PC-3 (cell line): ENCODE results near the gene NELFA. TPM values are rescaled to one million over a fixed set of nuclear protein-coding genes. Genes with fewer than 3 reads are reported as not detected.
A peak's percentile ranks its signal among the peaks of the same experiment; 100 is the strongest.

ENCODE experiments used
- ATAC-seq: fragments of 200-7000 bp; cut with Tn5 transposase; 2 replicates; pipeline ENCODE4 v1.9.1; 2020; ENCODE audit warnings: mild to moderate bottlenecking, moderate library complexity
- Bru-seq: library from RNA; stranded (reverse); fragments of 400-500 nt; gene quantifications from one replicate; lab custom pipeline; 2021; lab: Mats Ljungman, UMichigan
- BruChase-seq, 2 experiments: library from RNA; stranded (reverse); fragments of 400-500 nt; gene quantifications; one replicate each; lab custom pipeline; 2021; lab: Mats Ljungman, UMichigan
- BruUV-seq: library from RNA; stranded (reverse); fragments of 400-500 nt; replicated peaks from 2 replicates; lab custom pipeline; 2021; lab: Mats Ljungman, UMichigan
- CTCF ChIA-PET: fragments of 300-600 bp; sonication (Branson Sonifier 250); formaldehyde crosslinking; loops from one replicate; lab custom pipeline; 2022; ENCODE audit warnings: antibody characterized with exemption; lab: Charles Lee
- POLR2A ChIA-PET: fragments of 300-600 bp; sonication (Branson Sonifier 250); formaldehyde crosslinking; loops from one replicate; lab custom pipeline; 2022; ENCODE audit warnings: antibody characterized with exemption; ENCODE audit not compliant: unreplicated experiment; lab: Charles Lee
- DNase-seq: peaks from one replicate; pipeline ENCODE4 v3.0.0-alpha.2; 2015
- H2AFZ ChIP-seq: fragments of 300-600 bp; sonication (generic); 2 replicates; pipeline ENCODE4 v1.6.0; 2016; ENCODE audit warnings: antibody characterized with exemption, low read length
- H3F3A ChIP-seq: fragments of 300-600 bp; sonication (generic); one replicate; pipeline ENCODE4 v1.6.0; 2017; ENCODE audit warnings: antibody characterized with exemption, low read length, control low read depth, mild to moderate bottlenecking; ENCODE audit not compliant: unreplicated experiment
- H3K27ac ChIP-seq: fragments of 300-600 bp; sonication (generic); 2 replicates; pipeline ENCODE4 v1.5.1; 2016; ENCODE audit warnings: mild to moderate bottlenecking, low read length
- H3K27me3 ChIP-seq: fragments of 300-600 bp; sonication (generic); 2 replicates; pipeline ENCODE4 v1.6.1; 2016; ENCODE audit warnings: low read length, mixed read lengths
- H3K36me3 ChIP-seq: fragments of 300-600 bp; sonication (generic); 2 replicates; pipeline ENCODE4 v1.6.1; 2016; ENCODE audit warnings: low read depth, mixed run types, low read length, mixed read lengths
- H3K4me1 ChIP-seq: fragments of 300-600 bp; sonication (generic); 2 replicates; pipeline ENCODE4 v1.5.1; 2016; ENCODE audit warnings: low read length; ENCODE audit not compliant: insufficient read depth
- H3K4me2 ChIP-seq: fragments of 300-600 bp; sonication (generic); 2 replicates; pipeline ENCODE4 v1.6.0; 2016; ENCODE audit warnings: low read length
- H3K4me3 ChIP-seq: fragments of 300-600 bp; sonication (generic); 2 replicates; pipeline ENCODE4 v1.5.1; 2016; ENCODE audit warnings: mild to moderate bottlenecking, low read length, mixed read lengths
- H3K79me2 ChIP-seq: fragments of 300-600 bp; sonication (generic); 2 replicates; pipeline ENCODE4 v1.6.1; 2017; ENCODE audit warnings: low read length, mixed read lengths
- H3K9ac ChIP-seq: fragments of 300-600 bp; sonication (generic); 2 replicates; pipeline ENCODE4 v1.6.0; 2016; ENCODE audit warnings: mild to moderate bottlenecking, low read length
- H3K9me2 ChIP-seq: fragments of 300-600 bp; sonication (generic); replicated peaks from 2 replicates; pipeline ENCODE4 v1.6.1; 2016; ENCODE audit warnings: mixed run types, low read length, mixed read lengths
- H3K9me3 ChIP-seq: fragments of 300-600 bp; sonication (generic); 2 replicates; pipeline ENCODE4 v1.6.1; 2016; ENCODE audit warnings: low read length, mixed read lengths
- H4K20me1 ChIP-seq: fragments of 300-600 bp; sonication (generic); 2 replicates; pipeline ENCODE4 v1.6.1; 2016; ENCODE audit warnings: low read length, mixed read lengths
- CTCF ChIP-seq: fragments of 300-600 bp; sonication (generic); conservative IDR thresholded peaks from 2 replicates; pipeline ENCODE4 v1.5.1; 2017; ENCODE audit warnings: antibody characterized with exemption, low read depth, mild to moderate bottlenecking, low read length
- EZH2 ChIP-seq: fragments of 300-600 bp; sonication (generic); IDR thresholded peaks from one replicate; pipeline ENCODE4 v1.6.1; 2017; ENCODE audit warnings: antibody characterized with exemption, mild to moderate bottlenecking, low read length; ENCODE audit not compliant: unreplicated experiment
- EZH2phosphoT487 ChIP-seq: fragments of 300-600 bp; sonication (generic); IDR thresholded peaks from 2 replicates; pipeline ENCODE4 v1.6.1; 2018; ENCODE audit warnings: mild to moderate bottlenecking, antibody characterized with exemption, low read length, borderline replicate concordance
- intact Hi-C: fragments of 100-400 bp; cut with micrococcal nuclease; formaldehyde crosslinking; loops from 2 replicates; pipeline ENCODE4 v1.9.0; 2023
- long read RNA-seq: library from polyadenylated mRNA; unstranded; transcript quantifications from one replicate; pipeline ENCODE4 v2.0.0, GENCODE V29; 2021; ENCODE audit not compliant: unreplicated experiment
- total RNA-seq: library from RNA; depleted of rRNA; stranded (reverse); fragments of >200 nt; gene quantifications from 2 replicates; pipeline ENCODE4 v1.2.3, GENCODE V29; 2014; rRNA removed

NELFA gene
- 30.0 and 35.8 TPM in 2 replicates for total RNA-seq
- Bru-seq, nascent RNA: percentile 63 among the genes with signal in this experiment
- BruChase-seq, experiment 1, labeled RNA remaining after a 6-hour chase: percentile 77 among the genes with signal in this experiment
- BruChase-seq, experiment 2, labeled RNA remaining after a 2-hour chase: percentile 78 among the genes with signal in this experiment
- long read RNA-seq, transcript NELFA-202 (11 exons, 3,343 nt): major isoform, 35 of 68 reads
- long read RNA-seq, partial matches to known transcripts: 12 of 68 reads
- long read RNA-seq, other reads (novel, unspliced or antisense): 20 of 68 reads

- Histone ChIP-seq H3K79me2 (peaks cover 46% of the 10 kb centered on the region), H4K20me1 (peaks cover 16% of the 10 kb centered on the region; the same call in 1 of the 2 replicates), H3K9ac (peak within 1 kb of the TSS; percentile 87), H3F3A (no peaks in the 10 kb centered on the region), H3K4me3 (peak within 1 kb of the TSS; percentile 77), H3K9me3 (no peaks in the 10 kb centered on the region), H3K9me2 (no peaks in the 10 kb centered on the region), H3K4me1 (peaks cover 14% of the 10 kb centered on the region), H3K4me2 (peak within 1 kb of the TSS; percentile 100), H3K36me3 (no peaks in the 10 kb centered on the region), H2AFZ (peak within 1 kb of the TSS; percentile 76), H3K27ac (peak within 1 kb of the TSS; percentile 82), H3K27me3 (no peaks in the 10 kb centered on the region)
- no TSS peak for BruUV-seq
- peak; percentile 92 for DNase-seq
- ChIA-PET POLR2A (interaction anchor here (0.6 kb wide), 1 partner anchor 121 kb away, joined by 4 read pairs; no protein-coding TSS in a partner anchor), CTCF (no interaction called here)
- intact Hi-C loops: no loop called here
- TF ChIP-seq CTCF (no peak), EZH2 (no peak), EZH2phosphoT487 (no peak)
- peak; percentile 86 for ATAC-seq
Observed at GRCh38 chr4:2008921-2009650, at the start of gene NELFA. TSS of gene NELFA (minus strand) at chr4:2008974. CDS start at chr4:2008959, 15 bp downstream.

DNA sequence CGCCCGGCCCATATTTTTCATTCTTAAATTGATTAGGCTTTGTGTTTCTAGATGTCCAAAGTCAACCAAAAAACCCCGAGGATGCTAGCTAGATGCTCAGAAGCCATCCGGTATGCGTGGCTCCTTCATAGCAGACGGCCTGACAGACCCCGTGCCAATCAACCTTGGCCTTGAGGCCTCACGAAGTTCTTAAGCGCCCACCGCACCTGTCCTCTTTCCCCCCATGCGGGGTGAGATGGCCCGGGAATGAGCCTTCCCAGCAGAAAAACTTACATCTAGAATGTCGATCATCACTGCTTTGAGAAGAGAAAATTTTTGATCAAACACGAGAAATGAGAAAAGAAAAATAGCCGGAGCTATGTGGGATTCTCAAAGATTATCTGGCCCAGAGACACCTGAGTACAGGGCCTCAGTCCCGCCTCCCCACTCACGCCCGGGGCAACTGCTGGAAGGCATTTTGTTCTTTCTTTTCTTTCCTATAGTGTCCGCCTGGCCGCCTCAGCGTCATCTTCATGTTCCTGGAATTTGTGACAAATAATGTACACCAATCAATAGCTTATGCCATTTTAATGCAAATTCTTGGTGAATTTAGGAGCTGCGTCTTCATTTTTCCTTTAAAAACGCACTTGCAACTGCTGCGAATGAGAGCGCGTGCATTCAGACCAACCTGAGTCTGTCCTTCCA lies 48.8 kb upstream of the NELFA start:
- H4K20me1 ChIP-seq: no peaks in the 10 kb centered on the region
- ChIA-PET POLR2A (no interaction called here), CTCF (no interaction called here)
- no peaks in the 10 kb centered on the region for H3K9me3 ChIP-seq
- no peak overlapping the region for H2AFZ ChIP-seq
- H3K4me3 ChIP-seq: no peak overlapping the region
- H3K4me2 ChIP-seq: no peak overlapping the region
- no peaks in the 10 kb centered on the region for H3K9me2 ChIP-seq
- no TSS peak for BruUV-seq
- no peak for ATAC-seq
- H3K79me2 ChIP-seq: no peaks in the 10 kb centered on the region
- no peaks in the 10 kb centered on the region for H3K36me3 ChIP-seq
- no peak overlapping the region for H3K9ac ChIP-seq
- no peak overlapping the region for H3K27ac ChIP-seq
- TF ChIP-seq EZH2: no peak
- no peak for DNase-seq
- H3F3A ChIP-seq: no peaks in the 10 kb centered on the region
- no peaks in the 10 kb centered on the region; the same call in 1 of the 2 replicates for H3K4me1 ChIP-seq
- intact Hi-C loops: no loop called here
- no peaks in the 10 kb centered on the region for H3K27me3 ChIP-seq

DNA sequence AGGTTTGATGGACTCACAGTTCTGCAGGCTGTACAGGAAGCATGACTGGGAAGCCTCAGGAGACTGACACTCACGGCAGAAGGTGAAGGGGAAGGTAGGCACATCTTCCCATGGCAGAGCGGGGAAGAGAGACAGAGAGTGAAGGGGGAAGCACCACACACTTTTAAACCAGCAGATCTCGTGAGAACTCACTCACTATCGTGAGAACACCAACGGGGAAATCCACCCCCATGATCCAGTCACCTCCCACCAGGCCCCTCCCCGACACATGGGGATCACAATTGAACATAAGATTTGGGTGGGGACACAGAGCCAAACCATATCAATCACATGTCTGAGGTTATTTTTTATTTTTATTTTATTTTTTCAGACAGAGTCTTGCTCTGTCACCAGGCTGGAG lies 45.4 kb upstream of the NELFA start:
- Histone ChIP-seq H3K9me3 (no peaks in the 10 kb centered on the region), H3K4me3 (no peak overlapping the region), H4K20me1 (no peaks in the 10 kb centered on the region), H3F3A (no peaks in the 10 kb centered on the region), H3K4me2 (no peak overlapping the region), H3K9me2 (no peaks in the 10 kb centered on the region), H3K79me2 (no peaks in the 10 kb centered on the region), H3K27ac (no peak overlapping the region), H3K27me3 (no peaks in the 10 kb centered on the region), H3K36me3 (no peaks in the 10 kb centered on the region), H3K4me1 (no peaks in the 10 kb centered on the region), H2AFZ (no peak overlapping the region), H3K9ac (no peak overlapping the region)
- CTCF ChIA-PET: no interaction called here
- TF ChIP-seq CTCF: no peak
- no peak for TF ChIP-seq EZH2
- DNase-seq (no peak), ATAC-seq (no peak)
- intact Hi-C loops: no loop called here
- POLR2A ChIA-PET: no interaction called here
- BruUV-seq: no TSS peak
